OCI-LY7 (cell line): ENCODE data around the gene TPRG1. TPM values are rescaled to one million over a fixed set of nuclear protein-coding genes. Genes with fewer than 3 reads are reported as not detected.

Experiments used
- BruUV-seq: library from RNA; stranded (reverse); fragments of 400-500 nt; replicated peaks from 2 replicates; lab custom pipeline; 2021; lab: Mats Ljungman, UMichigan
- CTCF ChIA-PET: fragments of 300-600 bp; sonication (Branson Sonifier 250); formaldehyde crosslinking; loops from one replicate; lab custom pipeline; 2022; ENCODE audit warnings: antibody characterized with exemption; ENCODE audit not compliant: unreplicated experiment; lab: Charles Lee
- POLR2A ChIA-PET: fragments of 300-600 bp; sonication (Branson Sonifier 250); formaldehyde crosslinking; loops from one replicate; lab custom pipeline; 2022; ENCODE audit warnings: antibody characterized with exemption; lab: Charles Lee
- DNase-seq: peaks from one replicate; pipeline ENCODE4 v3.0.0-alpha.2; 2015; ENCODE audit warnings: low spot score
- H2AFZ ChIP-seq: fragments of 200-600 bp; sonication (generic), shearing (Covaris generic); 2 replicates; pipeline ENCODE4 v1.6.1; 2014; ENCODE audit warnings: mild to moderate bottlenecking, antibody characterized with exemption, low read length, moderate library complexity
- H3K27ac ChIP-seq: fragments of 200-600 bp; sonication (generic); 2 replicates; pipeline ENCODE4 v1.5.1; 2014; ENCODE audit warnings: mixed run types, low read depth, mild to moderate bottlenecking, moderate library complexity, low read length, inconsistent platforms; ENCODE audit not compliant: poor library complexity, severe bottlenecking
- H3K36me3 ChIP-seq: fragments of 200-600 bp; sonication (generic); 2 replicates; pipeline ENCODE4 v1.6.1; 2014; ENCODE audit warnings: mild to moderate bottlenecking, antibody characterized with exemption, low read length, moderate library complexity, mixed read lengths; ENCODE audit not compliant: insufficient read depth
- H3K4me1 ChIP-seq: fragments of 200-600 bp; sonication (generic); 2 replicates; pipeline ENCODE4 v1.5.1; 2014; ENCODE audit warnings: mild to moderate bottlenecking, low read length; ENCODE audit not compliant: insufficient read depth, poor library complexity, severe bottlenecking
- H3K4me2 ChIP-seq: fragments of 200-600 bp; sonication (generic); 2 replicates; pipeline ENCODE4 v1.6.1; 2014; ENCODE audit warnings: mild to moderate bottlenecking, low read length
- H3K4me3 ChIP-seq: fragments of 200-600 bp; sonication (generic); 2 replicates; pipeline ENCODE4 v1.5.1; 2014; ENCODE audit warnings: mild to moderate bottlenecking, low read depth, low read length; ENCODE audit not compliant: poor library complexity, severe bottlenecking
- H3K79me2 ChIP-seq: fragments of 200-600 bp; sonication (generic); 2 replicates; pipeline ENCODE4 v1.6.1; 2016; ENCODE audit warnings: low read depth, mild to moderate bottlenecking, low read length, moderate library complexity, mixed read lengths; ENCODE audit not compliant: insufficient read depth
- H3K9me2 ChIP-seq: fragments of 200-600 bp; sonication (generic); 2 replicates; pipeline ENCODE4 v1.6.1; 2016; ENCODE audit warnings: mild to moderate bottlenecking, low read length, mixed read lengths; ENCODE audit not compliant: insufficient read depth
- H3K9me3 ChIP-seq: fragments of 200-600 bp; sonication (generic); 2 replicates; pipeline ENCODE4 v1.6.1; 2014; ENCODE audit warnings: mild to moderate bottlenecking, mixed run types, low read length, mixed read lengths
- H4K20me1 ChIP-seq: fragments of 200-600 bp; sonication (generic); 2 replicates; pipeline ENCODE4 v1.6.1; 2014; ENCODE audit warnings: mild to moderate bottlenecking, antibody characterized with exemption, low read length, moderate library complexity, mixed read lengths; ENCODE audit not compliant: insufficient read depth
- EZH2phosphoT487 ChIP-seq: fragments of 200-600 bp; sonication (generic); IDR thresholded peaks from 2 replicates; pipeline ENCODE4 v1.6.1; 2018; ENCODE audit warnings: low read depth, borderline replicate concordance, mild to moderate bottlenecking, mixed run types, antibody characterized with exemption, low read length, moderate library complexity, mixed read lengths
- intact Hi-C: fragments of 100-400 bp; cut with micrococcal nuclease; formaldehyde crosslinking; loops from one replicate; pipeline ENCODE4 v1.10.0; 2022; ENCODE audit not compliant: unreplicated experiment
- total RNA-seq, 2 experiments: library from RNA; depleted of rRNA in 1 of 2; stranded (reverse); fragments of >200 nt in 1 of 2; shearing (Covaris generic) in 1 of 2; gene quantifications; 2 replicates each; pipeline ENCODE4 v1.2.3, GENCODE V29; 2014 to 2022
- TF ChIP-seq, protein P1 (sequence below): fragments of 200-600 bp; sonication (generic); conservative IDR thresholded peaks from 2 replicates; pipeline ENCODE4 v1.5.1; 2014; ENCODE audit warnings: mild to moderate bottlenecking, antibody characterized with exemption, low read length, moderate library complexity, mixed read lengths

The TPRG1 gene
- total RNA-seq, 2 experiments from 2014 or later = 0.92 TPM; not detected in 1

GRCh38 chr3:189338366-189338765, 166.6 kb downstream of the TPRG1 start:
- Histone ChIP-seq H3K4me1 (no peaks in the 10 kb centered on the region), H3K4me3 (no peak overlapping the region), H4K20me1 (no peaks in the 10 kb centered on the region), H3K79me2 (no peaks in the 10 kb centered on the region), H3K9me2 (no peaks in the 10 kb centered on the region), H3K9me3 (0 out of 2 replicates have a peak, but pooled peaks cover 8% of the 10 kb centered on the region), H2AFZ (no peak overlapping the region), H3K27ac (no peak overlapping the region), H3K36me3 (no peaks in the 10 kb centered on the region), H3K4me2 (no peak overlapping the region)
- intact Hi-C loops = no loop called here
- no peak for DNase-seq
- TF ChIP-seq, protein P1, sequence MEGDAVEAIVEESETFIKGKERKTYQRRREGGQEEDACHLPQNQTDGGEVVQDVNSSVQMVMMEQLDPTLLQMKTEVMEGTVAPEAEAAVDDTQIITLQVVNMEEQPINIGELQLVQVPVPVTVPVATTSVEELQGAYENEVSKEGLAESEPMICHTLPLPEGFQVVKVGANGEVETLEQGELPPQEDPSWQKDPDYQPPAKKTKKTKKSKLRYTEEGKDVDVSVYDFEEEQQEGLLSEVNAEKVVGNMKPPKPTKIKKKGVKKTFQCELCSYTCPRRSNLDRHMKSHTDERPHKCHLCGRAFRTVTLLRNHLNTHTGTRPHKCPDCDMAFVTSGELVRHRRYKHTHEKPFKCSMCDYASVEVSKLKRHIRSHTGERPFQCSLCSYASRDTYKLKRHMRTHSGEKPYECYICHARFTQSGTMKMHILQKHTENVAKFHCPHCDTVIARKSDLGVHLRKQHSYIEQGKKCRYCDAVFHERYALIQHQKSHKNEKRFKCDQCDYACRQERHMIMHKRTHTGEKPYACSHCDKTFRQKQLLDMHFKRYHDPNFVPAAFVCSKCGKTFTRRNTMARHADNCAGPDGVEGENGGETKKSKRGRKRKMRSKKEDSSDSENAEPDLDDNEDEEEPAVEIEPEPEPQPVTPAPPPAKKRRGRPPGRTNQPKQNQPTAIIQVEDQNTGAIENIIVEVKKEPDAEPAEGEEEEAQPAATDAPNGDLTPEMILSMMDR = no peak
- no peak for TF ChIP-seq EZH2phosphoT487
- BruUV-seq = no TSS peak
- ChIA-PET POLR2A (interaction anchor here (0.9 to 1.8 kb wide), 2 partner anchors 8 to 17 kb away, joined by 3 to 5 read pairs; no protein-coding TSS in a partner anchor), CTCF (no interaction called here)

GRCh38 chr3:189339996-189340395, 168.2 kb downstream of the TPRG1 start:
- intact Hi-C loops = no loop called here

More at GRCh38 chr3:189339996-189340395, 168.2 kb downstream of the TPRG1 start:
- ChIA-PET POLR2A (no interaction called here), CTCF (no interaction called here)
- H3K4me2 ChIP-seq = no peak overlapping the region
- no peaks in the 10 kb centered on the region for H3K4me1 ChIP-seq
- no peak for TF ChIP-seq EZH2phosphoT487
- TF ChIP-seq, protein P1 = no peak
- no peak overlapping the region for H3K27ac ChIP-seq
- H3K36me3 ChIP-seq = no peaks in the 10 kb centered on the region
- H3K9me3 ChIP-seq = 0 out of 2 replicates have a peak, but pooled peaks cover 8% of the 10 kb centered on the region
- no peak overlapping the region for H3K4me3 ChIP-seq
- no peak for DNase-seq
- H3K79me2 ChIP-seq = no peaks in the 10 kb centered on the region
- no peak overlapping the region for H2AFZ ChIP-seq
- no peaks in the 10 kb centered on the region for H4K20me1 ChIP-seq
- H3K9me2 ChIP-seq = no peaks in the 10 kb centered on the region
- no TSS peak for BruUV-seq
